ENCODE measurements around the gene TNPO3.

TNPO3 gene

GRCh38 chr7:128988372-128988771, 66.5 kb downstream of the TNPO3 start:
- POLR2A ChIA-PET, result no interaction called here
- no peak for DNase-seq (ENCODE audit: low read depth, low spot score)
- CTCF ChIA-PET, result no interaction called here
- no peak overlapping the region for H3K4me3 ChIP-seq (ENCODE audit: low read depth, low read length)
- TF ChIP-seq CTCF (IDR thresholded peaks at IDR 0.05; ENCODE audit: insufficient read depth, low read length, missing control alignments), result no peak

GRCh38 chr7:128986609-128987008, 68.3 kb downstream of the TNPO3 start:
- ChIA-PET POLR2A (no interaction called here), CTCF (interaction anchor here (1.0 kb wide), 1 partner anchor 104 kb away, joined by 3 read pairs; no protein-coding TSS in a partner anchor)
- no peak overlapping the region for H3K4me3 ChIP-seq (ENCODE audit: low read depth, low read length)
- TF ChIP-seq CTCF (IDR thresholded peaks at IDR 0.05; ENCODE audit: insufficient read depth, low read length, missing control alignments), result no peak
- no peak for DNase-seq (ENCODE audit: low read depth, low spot score)

GRCh38 chr7:128985660-128986059, 69.3 kb downstream of the TNPO3 start:
- DNase-seq (ENCODE audit: low read depth, low spot score), result no peak
- TF ChIP-seq CTCF (IDR thresholded peaks at IDR 0.05; ENCODE audit: insufficient read depth, low read length, missing control alignments), result no peak
- no peak overlapping the region for H3K4me3 ChIP-seq (ENCODE audit: low read depth, low read length)
- ChIA-PET POLR2A (no interaction called here), CTCF (no interaction called here)

GRCh38 chr7:128982105-128982504, 72.8 kb downstream of the TNPO3 start:
- TF ChIP-seq CTCF (IDR thresholded peaks at IDR 0.05; ENCODE audit: insufficient read depth, low read length, missing control alignments), result no peak
- ChIA-PET CTCF (interaction anchor here (0.8 kb wide), 1 partner anchor 18 kb away, joined by 3 read pairs; no protein-coding TSS in a partner anchor), POLR2A (no interaction called here)
- H3K4me3 ChIP-seq (ENCODE audit: low read depth, low read length), result no peak overlapping the region
- DNase-seq (ENCODE audit: low read depth, low spot score), result no peak

GRCh38 chr7:128974241-128974934, 80.5 kb downstream of the TNPO3 start:
- ChIA-PET POLR2A (no interaction called here), CTCF (interaction anchor here (0.9 to 1.6 kb wide), 2 partner anchors 43 to 117 kb away, joined by 3 to 5 read pairs; no protein-coding TSS in a partner anchor)
- no peak for DNase-seq (ENCODE audit: low read depth, low spot score)
- TF ChIP-seq CTCF (IDR thresholded peaks at IDR 0.05; ENCODE audit: insufficient read depth, low read length, missing control alignments), result no peak
- no peak overlapping the region for H3K4me3 ChIP-seq (ENCODE audit: low read depth, low read length)

GRCh38 chr7:128968624-128969023, 86.3 kb downstream of the TNPO3 start:
- DNase-seq (ENCODE audit: low read depth, low spot score), result no peak
- no peak overlapping the region for H3K4me3 ChIP-seq (ENCODE audit: low read depth, low read length)
- TF ChIP-seq CTCF (IDR thresholded peaks at IDR 0.05; ENCODE audit: insufficient read depth, low read length, missing control alignments), result no peak
- ChIA-PET POLR2A (no interaction called here), CTCF (interaction anchor here (0.8 to 0.9 kb wide), 2 partner anchors 61 to 124 kb away, joined by 3 to 4 read pairs; no protein-coding TSS in a partner anchor)

Measured in AG04449 (cell line).